Heart left ventricle (tissue), 16 donors: ENCODE results near the gene MINDY3. TPM values are rescaled to one million over a fixed set of nuclear protein-coding genes. Genes with fewer than 3 reads are reported as not detected.

Experiments
- ATAC-seq, 4 donors: fragments of 200-7000 bp; cut with Tn5 transposase; one replicate each; pipeline ENCODE4 v1.9.1; 2020 to 2022; ENCODE audit warnings: moderate library complexity in 4 of 4, mild to moderate bottlenecking in 3 of 4, moderate number of reproducible peaks in 1 of 4
- DNase-seq, 5 donors: peaks; one replicate each; pipeline ENCODE4 v3.0.0-alpha.2; 2020
- H3K27ac ChIP-seq, 12 donors: fragments of 200-600 bp; sonication (generic) in 4 of 12; one replicate each; pipeline versions ENCODE4 v1.5.0 to v1.8.0; 2016 to 2022; ENCODE audit warnings: mild to moderate bottlenecking in 2 of 12
- H3K27me3 ChIP-seq, 9 donors: fragments of 200-600 bp; sonication (generic) in 2 of 9; one replicate each; pipeline versions ENCODE4 v1.5.1 to v1.8.0; 2016 to 2022; ENCODE audit warnings: mild to moderate bottlenecking in 3 of 9
- H3K36me3 ChIP-seq, 9 donors: fragments of 200-600 bp; sonication (generic) in 2 of 9; one replicate each; pipeline versions ENCODE4 v1.5.0 to v1.8.0; 2018 to 2022; ENCODE audit warnings: mild to moderate bottlenecking in 2 of 9
- H3K4me1 ChIP-seq, 12 donors: fragments of 200-600 bp; sonication (generic) in 4 of 12; one replicate each; pipeline versions ENCODE4 v1.5.0 to v1.8.0; 2016 to 2022; ENCODE audit warnings: mild to moderate bottlenecking in 3 of 12
- H3K4me3 ChIP-seq, 12 donors: fragments of 200-600 bp; sonication (generic) in 4 of 12; one replicate each; pipeline versions ENCODE4 v1.5.0 to v1.8.0; 2017 to 2022; ENCODE audit warnings: mild to moderate bottlenecking in 9 of 12, moderate library complexity in 4 of 12
- H3K9me3 ChIP-seq, 12 donors: fragments of 200-600 bp; sonication (generic) in 4 of 12; one replicate each; pipeline versions ENCODE4 v1.5.0 to v1.8.0; 2016 to 2022; ENCODE audit warnings: mild to moderate bottlenecking in 1 of 12
- CTCF ChIP-seq, 12 donors: fragments of 200-600 bp; sonication (generic) in 4 of 12; IDR thresholded peaks; one replicate each; pipeline versions ENCODE4 v1.5.0 to v1.8.0; 2018 to 2022; ENCODE audit warnings: antibody characterized with exemption in 12 of 12, mild to moderate bottlenecking in 5 of 12
- POLR2A ChIP-seq, 2 donors: fragments of 450-650 bp; IDR thresholded peaks; one replicate each; pipeline ENCODE4 v1.6.1; 2017; ENCODE audit warnings: antibody characterized with exemption in 2 of 2, mild to moderate bottlenecking in 2 of 2, moderate library complexity in 2 of 2
- WGBS, 4 donors: extraction: QIAGEN DNeasy Blood & Tissue Kit in 2 of 4; methylation state at CpG; one replicate each; pipeline versions ENCODE4 v1.1.5 to v1.1.7; 2013 to 2018; 5-methylcytosine and 5-hydroxymethylcytosine counted together
- intact Hi-C, 10 donors: fragments of 100-400 bp; cut with DNase I; formaldehyde crosslinking; loops; one replicate each; pipeline versions ENCODE4 v1.11.1 to v1.14.2; 2022
- polyA plus RNA-seq, 2 donors: library from polyadenylated mRNA; stranded (reverse); fragments of 200-250 nt; gene quantifications; one replicate each; pipeline ENCODE4 v1.2.3, GENCODE V29; 2013
- total RNA-seq, 9 donors: library from RNA; depleted of rRNA in 2 of 9; stranded (reverse); fragments of >200 nt in 2 of 9; fragmentation: NEBNext Ultra II Directional in 3 of 9; extraction: Animal tissue kit (Norgen Biotek cat#: 25700) in 3 of 9; gene quantifications; one replicate each; pipeline versions ENCODE4 v1.1.0 to v1.2.4, GENCODE V29; 2016 to 2023
- donor health status: ischemic (EF 13 %, LVEDD 7.1; RV severe dilation, severe dysfunction).
- donor health status: healthy with polysubstance abuse.
- donor health status: DM: no; HTN: yes; CAD: no.
- donor health status: DM: no; HTN: no; CAD: no.
- donor health status: ischemic (EF 25% LVEDD 6.9; RV normal size, moderate dysfunction).
- donor health status: ischemic (EF 25% LVEDD 5.7; RV mildly dilated, moderate dysfunction).
- donor health status: healthy.
- donor health status: DM: yes; HTN: yes; CAD: no.
- donor health status: ischemic (EF 35%, LVEDD 5.7; RV mildly dilated, moderate dysfunction).
- donor health status: nonischemic (EF 11% LVEDD 7.7; RV severe dilation, severe dysfunction).
- donor health status: DM: yes; HTN: yes; CAD: no.
- donor health status: PGD.
- donor health status: ischemic (EF 29% LVEDD 5.4; RV normal size, mild dysfunction).
- donor health status: nonischemic (EF 23%, LVEDD 6.1; RV moderate dilation, normal function).

MINDY3 gene
- total and polyA plus RNA-seq, 11 donors: 7.6 to 31.0 (median 21.0) TPM

DNA sequence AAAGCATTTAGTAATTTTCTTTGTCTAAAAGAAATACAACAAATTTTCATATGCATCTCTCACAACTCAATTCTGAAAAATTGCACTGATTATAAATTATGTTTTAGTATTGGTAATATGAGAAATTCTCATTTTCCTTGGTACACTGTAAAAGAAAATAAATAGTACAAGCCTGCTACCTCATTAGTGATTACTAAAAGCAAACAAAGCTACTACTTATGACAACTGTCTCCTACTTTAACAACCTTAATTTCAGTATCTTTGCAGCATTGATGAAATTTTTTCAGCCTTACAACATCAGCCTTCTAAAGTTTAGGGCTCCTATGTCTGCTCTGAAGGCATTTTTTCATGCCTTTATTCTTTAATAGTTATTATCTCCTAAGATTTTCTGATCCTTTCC lies 65.7 kb downstream of the MINDY3 start:
- H3K27me3 ChIP-seq: no peaks in the 10 kb centered on the region
- DNase-seq: no peak
- H3K27ac ChIP-seq: no peak overlapping the region
- peaks cover 0 to 42% (median 17%) of the 10 kb centered on the region in 12 donors for H3K4me1 ChIP-seq
- intact Hi-C loops: no loop called here
- peaks cover 0 to 27% (median 13%) of the 10 kb centered on the region in 9 donors for H3K36me3 ChIP-seq
- no peak for ATAC-seq
- no peak for TF ChIP-seq CTCF (IDR thresholded peaks at IDR 0.05)
- TF ChIP-seq POLR2A (IDR thresholded peaks at IDR 0.05): no peak
- no peaks in the 10 kb centered on the region for H3K9me3 ChIP-seq
- no peak overlapping the region for H3K4me3 ChIP-seq

GRCh38 chr10:15793664-15794063 lies 66.6 kb downstream of the MINDY3 start:
- Histone ChIP-seq H3K36me3 (peaks cover 0 to 31% (median 18%) of the 10 kb centered on the region in 9 donors), H3K4me3 (no peak overlapping the region), H3K9me3 (no peaks in the 10 kb centered on the region), H3K4me1 (peaks cover 0 to 48% (median 17%) of the 10 kb centered on the region in 12 donors), H3K27ac (no peak overlapping the region), H3K27me3 (no peaks in the 10 kb centered on the region)
- DNase-seq (no peak), ATAC-seq (no peak)
- 91 to 96% (median 94%) methylated on average over 5 of the region's 5 CpGs for WGBS, 4 donors
- intact Hi-C loops: no loop called here
- TF ChIP-seq POLR2A (IDR thresholded peaks at IDR 0.05): no peak
- TF ChIP-seq CTCF (IDR thresholded peaks at IDR 0.05): no peak

DNA sequence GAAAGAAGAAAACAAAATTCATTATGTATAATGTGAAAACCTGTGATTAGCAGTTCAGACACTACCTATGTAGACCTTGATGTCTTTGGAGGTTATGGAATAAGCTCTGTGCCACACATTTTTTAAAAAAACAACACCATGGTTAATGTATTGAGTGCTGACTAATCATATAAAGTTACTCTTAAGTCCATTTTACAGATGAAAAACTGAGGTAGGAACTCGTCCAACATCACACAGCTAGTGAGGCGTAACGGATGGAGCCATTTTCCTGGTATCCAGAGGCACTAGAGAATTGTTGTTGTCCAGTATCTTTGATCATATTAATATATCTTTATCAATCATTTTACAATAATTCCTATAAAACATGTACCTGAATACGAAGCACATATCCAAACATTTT lies 67.5 kb downstream of the MINDY3 start:
- Histone ChIP-seq H3K9me3 (no peaks in the 10 kb centered on the region), H3K36me3 (peaks cover 0 to 40% (median 27%) of the 10 kb centered on the region in 9 donors), H3K27ac (peak overlapping the region in 2 of 12 donors; percentile 56 to 66), H3K4me1 (peaks cover 0 to 48% (median 17%) of the 10 kb centered on the region in 12 donors), H3K27me3 (no peaks in the 10 kb centered on the region), H3K4me3 (no peak overlapping the region)
- TF ChIP-seq CTCF (IDR thresholded peaks at IDR 0.05) (no peak), POLR2A (IDR thresholded peaks at IDR 0.05) (no peak)
- DNase-seq (no peak), ATAC-seq (no peak)
- intact Hi-C loops: no loop called here
- WGBS, 4 donors: 95 to 99% (median 97%) methylated on average over 4 of the region's 4 CpGs

- Histone ChIP-seq H3K27me3 (no peaks in the 10 kb centered on the region), H3K4me3 (no peak overlapping the region), H3K9me3 (no peaks in the 10 kb centered on the region), H3K4me1 (peaks cover 0 to 48% (median 17%) of the 10 kb centered on the region in 12 donors), H3K36me3 (peaks cover 0 to 48% (median 35%) of the 10 kb centered on the region in 9 donors), H3K27ac (peak overlapping the region in 7 of 12 donors; percentile 8 to 66 (median 22))
- TF ChIP-seq CTCF (IDR thresholded peaks at IDR 0.05) (no peak), POLR2A (IDR thresholded peaks at IDR 0.05) (no peak)
- peak in 4 of 5 donors; percentile 15 to 36 (median 25) for DNase-seq
- intact Hi-C loops: no loop called here
- peak in 3 of 4 donors; percentile 69 to 89 (median 88) for ATAC-seq
- WGBS, 4 donors: 36 to 51% (median 43%) methylated on average over 2 of the region's 2 CpGs
Measured at GRCh38 chr10:15791816-15792524, 68.3 kb downstream of the MINDY3 start.
